HG03342 (cell line): ENCODE measurements around the gene ZDHHC15.
"Not testable (repeated sequence)": the region's sequence is repeated elsewhere in the genome, so short reads cannot be mapped to it uniquely, and the experiment has no call there.

Source experiments
- ATAC-seq: cut with Tn5 transposase; IDR thresholded peaks from one replicate; pipeline ENCODE4 v1.9.1; 2021; ENCODE audit warnings: mild to moderate bottlenecking, moderate library complexity; ENCODE audit not compliant: unreplicated experiment

The ZDHHC15 gene

GRCh38 chrX:75522565-75523431, at the start of gene ZDHHC15:
ZDHHC15 (minus strand) TSS chrX:75523037; CDS start chrX:75523024, 13 bp downstream.
- ATAC-seq = no peak

DNA sequence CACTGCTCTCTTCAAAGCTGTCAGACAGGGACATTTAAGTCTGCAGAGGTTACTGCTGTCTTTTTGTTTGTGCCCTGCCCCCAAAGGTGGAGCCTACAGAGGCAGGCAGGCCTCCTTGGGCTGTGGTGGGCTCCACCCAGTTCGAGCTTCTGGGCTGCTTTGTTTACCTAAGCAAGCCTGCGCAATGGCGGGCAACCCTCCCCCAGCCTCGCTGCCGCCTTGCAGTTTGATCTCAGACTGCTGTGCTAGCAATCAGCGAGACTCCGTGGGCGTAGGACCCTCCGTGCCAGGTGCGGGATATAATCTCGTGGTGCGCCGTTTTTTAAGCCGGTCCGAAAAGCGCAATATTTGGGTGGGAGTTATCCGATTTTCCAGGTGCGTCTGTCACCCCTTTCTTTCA, 37.7 kb upstream of the ZDHHC15 start:
- not testable (repeated sequence) for ATAC-seq

- ATAC-seq = no peak
Observed at GRCh38 chrX:75547783-75548182, 24.9 kb upstream of the ZDHHC15 start.

DNA sequence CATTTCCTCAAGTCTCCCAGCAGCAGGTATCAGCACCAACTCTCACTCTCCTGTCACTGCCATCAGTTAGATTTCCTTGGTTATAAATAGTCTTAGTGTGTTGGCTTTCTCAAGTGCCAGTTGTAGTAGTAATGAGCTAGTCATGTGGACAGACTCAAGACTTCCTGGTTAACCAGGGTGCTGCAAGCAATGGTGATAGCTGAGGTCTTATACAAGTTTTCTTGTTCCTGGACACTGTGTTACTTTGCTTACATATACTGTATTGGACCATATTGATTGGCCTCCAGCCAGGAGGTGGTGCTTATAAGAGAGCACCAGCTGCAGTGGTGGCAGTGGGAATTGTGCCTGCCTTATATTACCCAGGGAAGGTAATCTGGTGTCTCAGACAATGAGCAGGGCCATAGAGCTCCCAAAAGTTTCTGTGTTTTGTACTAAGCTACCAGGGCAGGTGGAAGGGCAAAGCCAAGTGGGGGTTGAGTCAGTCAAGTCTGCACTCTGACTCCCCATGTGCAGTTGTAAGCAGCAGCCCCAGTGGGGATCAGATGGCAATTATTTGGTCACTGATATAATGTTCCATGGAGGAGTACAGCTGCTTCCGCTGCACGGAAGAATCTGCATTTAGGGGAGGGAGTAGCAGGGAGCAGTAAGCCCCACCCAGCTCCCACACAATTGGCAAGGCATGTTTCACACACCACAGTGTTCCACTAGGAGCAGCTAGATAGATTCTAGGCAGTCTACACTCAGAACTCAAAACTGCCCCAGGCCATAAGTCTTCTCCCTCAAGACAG, 24.1 kb upstream of the ZDHHC15 start:
- ATAC-seq = no peak

- ATAC-seq = no peak
Observed at GRCh38 chrX:75544786-75545185, 21.9 kb upstream of the ZDHHC15 start.

DNA sequence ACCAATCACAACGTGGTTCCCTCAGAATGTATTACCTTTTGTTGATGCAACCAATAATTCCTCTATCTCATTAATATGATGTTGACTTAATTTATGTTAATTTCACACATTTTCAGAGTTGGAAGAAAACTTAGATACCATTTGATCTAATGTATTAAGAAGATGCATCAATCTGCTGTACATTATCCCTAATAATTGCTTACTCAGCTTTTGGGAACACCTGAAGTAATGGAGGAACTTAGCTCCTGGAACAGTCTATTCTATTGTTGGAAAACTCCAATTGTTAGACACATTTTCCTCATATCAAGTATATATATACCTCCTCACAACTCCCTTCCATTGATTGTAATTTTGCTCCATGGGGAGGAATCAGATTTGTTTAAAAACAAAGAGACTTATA, 38.9 kb downstream of the ZDHHC15 start:
- ATAC-seq = no peak

DNA sequence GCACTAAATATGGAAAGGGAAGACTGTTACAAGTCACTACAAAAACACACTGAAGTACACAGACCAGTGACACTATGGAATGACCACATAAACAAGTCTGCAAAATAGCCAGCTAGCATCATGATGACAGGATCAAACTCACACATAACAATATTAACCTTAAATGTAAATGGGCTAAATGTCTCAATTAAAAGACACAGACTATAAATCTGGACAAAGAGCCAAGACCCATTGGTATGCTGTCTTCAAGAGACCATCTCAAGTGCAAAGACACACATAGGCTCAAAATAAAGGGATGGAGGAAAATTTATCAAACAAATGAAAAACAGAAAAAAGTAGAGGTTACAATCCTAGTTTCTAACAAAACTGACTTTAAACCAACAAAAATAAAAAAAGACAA, 61.1 kb downstream of the ZDHHC15 start:
- ATAC-seq = not testable (repeated sequence)

DNA sequence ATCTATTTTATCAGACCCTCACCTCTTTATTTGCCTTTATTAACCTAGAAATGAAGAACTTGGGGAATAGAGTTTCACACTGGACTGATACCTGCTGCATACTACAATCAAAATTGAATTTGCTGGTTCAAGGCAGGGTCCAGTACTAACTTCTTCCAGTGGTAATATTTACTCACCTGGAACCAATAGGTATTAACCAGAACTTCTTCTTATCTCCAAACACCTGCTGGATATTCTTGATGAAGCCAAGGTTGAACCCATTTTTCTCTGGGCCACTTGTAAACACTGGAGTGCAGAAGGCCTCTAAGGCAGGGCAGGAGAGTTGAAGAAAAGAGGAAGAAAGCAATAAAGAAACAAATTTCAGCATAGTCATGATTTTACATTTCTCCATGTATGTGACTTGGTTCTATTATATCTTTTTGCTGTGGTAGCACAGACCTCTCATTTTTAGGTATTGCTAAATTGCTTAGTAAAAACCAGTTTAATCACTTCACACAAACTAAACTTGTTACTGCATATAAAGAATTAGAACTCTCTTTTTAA, 101.1 kb downstream of the ZDHHC15 start:
- no peak for ATAC-seq

DNA sequence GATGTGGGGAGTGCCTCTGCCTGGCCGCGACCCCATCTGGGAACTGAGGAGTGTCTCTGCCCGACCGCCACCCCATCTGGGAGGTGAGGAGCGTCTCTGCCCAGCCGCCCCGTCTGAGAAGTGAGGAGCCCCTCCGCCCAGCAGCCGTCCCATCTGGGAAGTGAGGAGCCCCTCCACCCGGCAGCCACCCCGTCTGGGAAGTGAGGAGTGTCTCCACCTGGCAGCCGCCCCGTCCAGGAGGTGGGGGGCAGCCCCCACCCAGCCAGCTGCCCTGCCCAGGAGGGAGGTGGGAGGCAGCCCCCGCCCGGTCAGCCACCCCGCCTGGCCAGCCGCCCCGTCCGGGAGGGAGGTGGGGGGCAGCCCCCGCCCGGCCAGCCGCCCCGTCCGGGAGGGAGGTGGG, 115.7 kb downstream of the ZDHHC15 start:
- ATAC-seq = not testable (repeated sequence)

DNA sequence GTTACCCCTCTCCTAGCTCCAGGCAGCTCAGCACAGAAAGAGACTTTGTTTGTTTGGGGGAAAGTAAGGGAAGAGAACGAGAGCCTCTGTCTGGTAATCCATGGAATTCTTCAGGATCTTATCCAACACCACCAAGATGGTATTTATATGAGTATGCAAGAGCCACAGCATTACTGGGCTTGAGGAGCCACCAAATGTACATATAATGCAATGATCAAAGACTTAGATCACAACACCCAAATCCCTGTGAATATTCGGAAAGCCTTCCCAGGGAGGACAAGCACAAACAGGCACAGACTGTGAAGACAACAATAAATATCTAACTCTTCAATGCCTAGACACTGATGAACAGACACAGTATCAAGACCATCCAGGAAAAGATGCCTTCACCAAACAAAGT, 132.4 kb downstream of the ZDHHC15 start:
- ATAC-seq = no peak

DNA sequence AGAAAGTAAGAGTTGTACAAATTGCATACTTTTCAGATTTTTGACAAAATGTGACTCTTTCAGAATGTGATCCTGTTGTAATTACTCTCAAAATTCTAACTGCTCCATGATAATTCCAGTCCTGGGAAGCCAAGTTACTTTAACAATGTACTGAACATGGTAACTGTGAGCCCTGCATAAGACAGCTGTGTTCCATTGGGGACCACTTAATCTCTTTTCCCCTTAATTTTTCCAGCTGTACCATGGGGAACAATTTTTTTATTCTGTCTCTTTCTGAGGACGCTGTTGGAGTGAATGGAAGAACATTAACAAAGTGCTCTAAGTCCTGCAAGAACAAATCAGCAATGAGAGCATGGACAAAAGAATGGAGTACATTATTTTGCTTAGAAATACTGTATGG, 153.1 kb downstream of the ZDHHC15 start:
- ATAC-seq = no peak

DNA sequence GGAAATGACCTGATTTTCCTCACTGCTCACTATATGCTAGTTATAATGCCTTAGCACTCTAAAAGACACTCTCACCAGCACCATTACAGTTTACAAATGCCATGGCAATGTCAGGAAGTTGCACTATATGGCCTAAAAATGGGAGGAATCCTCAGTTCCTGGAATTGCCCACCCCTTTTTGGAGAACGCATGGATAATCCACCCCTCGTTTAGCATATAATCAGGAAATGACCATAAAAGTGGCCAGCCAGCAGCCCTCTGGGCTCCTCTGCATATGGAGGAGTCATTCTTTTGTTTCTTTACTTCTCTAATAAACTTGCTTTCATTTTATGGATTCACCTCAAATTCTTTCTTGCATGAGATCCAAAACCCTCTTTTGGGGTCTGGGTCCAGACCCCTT, 156.0 kb downstream of the ZDHHC15 start:
- no peak for ATAC-seq

DNA sequence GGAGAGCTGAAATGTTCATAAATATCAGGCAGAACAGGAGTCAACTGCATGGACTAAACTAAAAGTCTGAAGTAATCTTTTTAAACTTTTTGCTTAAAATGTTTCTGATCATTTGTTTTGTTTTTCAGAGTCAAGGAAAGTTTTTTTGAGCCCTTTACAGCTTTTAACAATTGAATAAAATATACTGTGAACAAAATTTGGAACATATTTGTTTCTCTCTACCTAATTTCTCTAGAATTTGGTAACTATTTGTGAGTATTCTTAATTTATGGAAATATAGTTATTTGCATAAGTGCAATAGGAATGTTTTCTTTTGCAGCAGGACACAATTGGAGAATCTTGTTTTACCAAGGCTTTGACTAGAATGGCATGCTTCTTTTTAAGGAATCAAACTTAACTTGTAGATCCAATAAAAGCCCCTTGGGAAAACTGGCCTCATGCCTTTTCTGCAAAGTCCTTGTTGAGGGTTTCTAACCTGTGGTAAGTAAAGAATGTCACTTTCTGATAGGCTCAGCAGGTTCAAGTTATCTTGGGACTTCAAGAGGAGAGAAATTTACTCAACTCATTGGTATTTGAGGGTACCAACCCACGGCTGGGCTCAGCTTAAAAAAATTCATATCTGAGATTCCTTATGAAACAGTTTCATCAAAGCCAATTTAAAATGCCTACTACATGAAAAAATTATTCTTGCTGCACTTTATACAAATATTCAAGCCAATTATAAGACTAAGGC, 157.4 kb downstream of the ZDHHC15 start:
- ATAC-seq = no peak

DNA sequence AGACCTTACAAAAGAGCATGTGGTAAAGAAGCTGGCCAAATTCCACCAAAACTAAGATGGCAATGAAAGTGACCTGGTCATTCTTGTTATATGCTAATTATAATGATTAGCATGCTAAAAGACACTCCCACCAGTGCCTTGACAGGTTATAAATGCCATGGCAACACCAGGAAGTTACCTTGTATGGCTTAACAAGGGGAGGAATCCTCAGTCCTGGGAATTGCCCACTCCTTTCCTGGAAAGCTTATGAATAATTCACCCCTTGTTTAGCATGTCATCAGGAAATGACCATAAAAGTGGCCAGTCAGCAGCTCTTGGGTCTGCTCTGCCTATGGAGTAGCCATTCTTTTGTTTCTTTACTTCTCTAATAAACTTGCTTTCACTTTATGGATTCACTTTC, 161.0 kb downstream of the ZDHHC15 start:
- ATAC-seq = no peak

GRCh38 chrX:75348601-75349000, 174.2 kb downstream of the ZDHHC15 start:
- ATAC-seq = not testable (repeated sequence)

GRCh38 chrX:75337525-75337924, 185.3 kb downstream of the ZDHHC15 start:
- ATAC-seq = no peak

DNA sequence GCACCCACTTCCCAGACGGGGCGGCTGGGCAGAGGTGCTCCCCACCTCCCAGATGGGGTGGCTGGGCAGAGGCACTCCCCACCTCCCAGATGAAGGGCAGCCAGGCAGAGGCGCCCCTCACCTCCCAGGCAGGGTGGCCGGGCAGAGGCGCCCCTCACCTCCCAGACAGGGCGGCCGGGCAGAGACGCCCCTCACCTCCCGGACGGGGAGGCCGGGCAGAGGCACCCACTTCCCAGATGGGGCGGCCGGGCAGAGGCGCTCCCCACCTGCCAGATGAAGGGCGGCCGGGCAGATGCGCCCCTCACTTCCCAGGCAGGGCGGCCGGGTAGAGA, 187.7 kb downstream of the ZDHHC15 start:
- ATAC-seq = no peak

GRCh38 chrX:75334407-75335126, 188.3 kb downstream of the ZDHHC15 start:
- ATAC-seq = not testable (repeated sequence)

- no peak for ATAC-seq
Observed at GRCh38 chrX:75327607-75328006, 195.2 kb downstream of the ZDHHC15 start.
